NCI-H524 treated with DMSO at 0.1 percent for 48 hours (cell line): ENCODE data around the gene SLCO1B3.
"Not testable (repeated sequence)": the region's sequence is repeated elsewhere in the genome, so short reads cannot be mapped to it uniquely, and the experiment has no call there.

Experiments used
- DNase-seq: peaks from one replicate; lab custom pipeline; 2025; lab: John Stamatoyannopoulos, UW

SLCO1B3 gene

GRCh38 chr12:20810487-20810886 lies at the start of gene SLCO1B3:
SLCO1B3 (plus strand) TSS chr12:20810705; CDS start chr12:20815739, 5,034 bp downstream.
- DNase-seq, result no peak

- no peak for DNase-seq
Measured at GRCh38 chr12:20777420-20777819, 33.1 kb upstream of the SLCO1B3 start.

GRCh38 chr12:20778969-20779368 lies 31.5 kb upstream of the SLCO1B3 start:
- DNase-seq, result no peak

- DNase-seq, result not testable (repeated sequence)
Measured at GRCh38 chr12:20779971-20780370, 30.5 kb upstream of the SLCO1B3 start.

GRCh38 chr12:20783796-20784357 lies 26.6 kb upstream of the SLCO1B3 start:
- not testable (repeated sequence) for DNase-seq

GRCh38 chr12:20792971-20793370 lies 17.5 kb upstream of the SLCO1B3 start:
- no peak for DNase-seq

GRCh38 chr12:20798554-20798953 lies 12.0 kb upstream of the SLCO1B3 start:
- no peak for DNase-seq

- no peak for DNase-seq
Measured at GRCh38 chr12:20800160-20800559, 10.3 kb upstream of the SLCO1B3 start.

GRCh38 chr12:20801035-20801434 lies 9.5 kb upstream of the SLCO1B3 start:
- DNase-seq, result no peak

- DNase-seq, result no peak
Measured at GRCh38 chr12:20805921-20806320, 4.6 kb upstream of the SLCO1B3 start.

GRCh38 chr12:20807192-20808080 lies 3.1 kb upstream of the SLCO1B3 start:
- no peak for DNase-seq

- DNase-seq, result no peak
Measured at GRCh38 chr12:20808521-20808920, 2.0 kb upstream of the SLCO1B3 start.

- no peak for DNase-seq
Measured at GRCh38 chr12:20815574-20815973, 5.1 kb downstream of the SLCO1B3 start.

- DNase-seq, result no peak
Measured at GRCh38 chr12:20822415-20822814, 11.9 kb downstream of the SLCO1B3 start.

- DNase-seq, result no peak
Measured at GRCh38 chr12:20822925-20823324, 12.4 kb downstream of the SLCO1B3 start.

- no peak for DNase-seq
Measured at GRCh38 chr12:20829919-20830318, 19.4 kb downstream of the SLCO1B3 start.

GRCh38 chr12:20830456-20830855 lies 20.0 kb downstream of the SLCO1B3 start:
- no peak for DNase-seq

- DNase-seq, result no peak
Measured at GRCh38 chr12:20832911-20833310, 22.4 kb downstream of the SLCO1B3 start.

- DNase-seq, result no peak
Measured at GRCh38 chr12:20852649-20853048, 42.1 kb downstream of the SLCO1B3 start.

- DNase-seq, result no peak
Measured at GRCh38 chr12:20863056-20863455, 52.6 kb downstream of the SLCO1B3 start.

GRCh38 chr12:20865873-20866272 lies 55.4 kb downstream of the SLCO1B3 start:
- no peak for DNase-seq

- DNase-seq, result no peak
Measured at GRCh38 chr12:20868277-20868676, 57.8 kb downstream of the SLCO1B3 start.

GRCh38 chr12:20883288-20883687 lies 72.8 kb downstream of the SLCO1B3 start:
- no peak for DNase-seq

GRCh38 chr12:20885116-20885515 lies 74.6 kb downstream of the SLCO1B3 start:
- no peak for DNase-seq
